NT2/D1 (cell line): ENCODE results near the gene FMN1.
"Not testable (repeated sequence)": the region's sequence is repeated elsewhere in the genome, so short reads cannot be mapped to it uniquely, and the experiment has no call there.

Experiments used
- DNase-seq: peaks from one replicate; pipeline ENCODE4 v3.0.0-alpha.2; 2011; ENCODE audit warnings: low read depth, low spot score
- H3K27me3 ChIP-seq: 2 replicates; pipeline ENCODE4 v1.6.0; 2011; ENCODE audit warnings: mild to moderate bottlenecking; ENCODE audit not compliant: insufficient read length, insufficient read depth
- H3K36me3 ChIP-seq: 2 replicates; pipeline ENCODE4 v1.6.1; 2011; ENCODE audit warnings: mild to moderate bottlenecking, low read length, mixed read lengths; ENCODE audit not compliant: insufficient read depth, insufficient read length
- H3K4me1 ChIP-seq: 2 replicates; pipeline ENCODE4 v1.5.1; 2011; ENCODE audit not compliant: insufficient read depth, insufficient read length
- H3K4me3 ChIP-seq: 2 replicates; pipeline ENCODE4 v1.5.1; 2011; ENCODE audit warnings: low read depth; ENCODE audit not compliant: insufficient read length
- H3K9ac ChIP-seq: 2 replicates; pipeline ENCODE4 v1.6.0; 2011; ENCODE audit warnings: low read depth; ENCODE audit not compliant: insufficient read length
- H3K9me3 ChIP-seq: 2 replicates; pipeline ENCODE4 v1.5.1; 2011; ENCODE audit warnings: mild to moderate bottlenecking, low read length; ENCODE audit not compliant: insufficient read depth
- SUZ12 ChIP-seq: IDR thresholded peaks from 2 replicates; pipeline ENCODE4 v1.6.1; 2011; ENCODE audit not compliant: insufficient read length, insufficient read depth; ENCODE audit errors: extremely low read depth
- YY1 ChIP-seq: IDR thresholded peaks from 2 replicates; pipeline ENCODE4 v1.6.1; 2011; ENCODE audit not compliant: insufficient read length, insufficient read depth
- ZNF274 ChIP-seq: IDR thresholded peaks from 2 replicates; pipeline ENCODE4 v1.6.1; 2011; ENCODE audit warnings: mild to moderate bottlenecking, low read depth, low read length

The FMN1 gene

DNA sequence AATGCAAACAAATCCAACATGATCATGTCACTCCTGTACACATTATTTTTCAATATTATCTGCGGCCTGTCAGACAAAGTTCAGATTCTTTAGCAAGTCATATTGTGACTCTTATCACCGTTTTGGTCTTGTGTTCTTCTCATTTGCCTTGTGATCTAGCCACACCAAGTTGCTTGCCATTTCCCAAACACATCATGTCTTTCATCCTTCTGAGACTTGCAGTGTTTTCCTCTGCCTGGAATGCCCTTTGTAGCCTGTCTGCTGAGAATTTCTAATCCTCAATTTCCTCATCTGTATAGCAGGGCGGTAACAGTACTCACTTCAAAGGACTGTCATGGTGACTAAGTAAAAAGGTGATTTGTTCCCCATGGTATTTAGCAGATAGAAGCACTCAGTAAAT lies 341.7 kb downstream of the FMN1 start:
- Histone ChIP-seq H3K9ac (no peak overlapping the region), H3K9me3 (0 out of 2 replicates have a peak, but pooled peaks cover 6% of the 10 kb centered on the region), H3K4me3 (no peak overlapping the region), H3K4me1 (no peaks in the 10 kb centered on the region), H3K27me3 (no peaks in the 10 kb centered on the region), H3K36me3 (no peaks in the 10 kb centered on the region)
- no peak for DNase-seq
- TF ChIP-seq ZNF274 (no peak), YY1 (no peak), SUZ12 (no peak)

- H3K36me3 ChIP-seq, result no peaks in the 10 kb centered on the region
- no peaks in the 10 kb centered on the region for H3K27me3 ChIP-seq
- no peak overlapping the region for H3K9ac ChIP-seq
- H3K9me3 ChIP-seq, result 0 out of 2 replicates have a peak, but pooled peaks cover 3% of the 10 kb centered on the region
- DNase-seq, result no peak
- no peak overlapping the region for H3K4me3 ChIP-seq
- H3K4me1 ChIP-seq, result no peaks in the 10 kb centered on the region
- no peak for TF ChIP-seq ZNF274
- no peak for TF ChIP-seq SUZ12
- no peak for TF ChIP-seq YY1
These were observed 342.5 kb downstream of the FMN1 start for GRCh38 chr15:32852017-32852416.

DNA sequence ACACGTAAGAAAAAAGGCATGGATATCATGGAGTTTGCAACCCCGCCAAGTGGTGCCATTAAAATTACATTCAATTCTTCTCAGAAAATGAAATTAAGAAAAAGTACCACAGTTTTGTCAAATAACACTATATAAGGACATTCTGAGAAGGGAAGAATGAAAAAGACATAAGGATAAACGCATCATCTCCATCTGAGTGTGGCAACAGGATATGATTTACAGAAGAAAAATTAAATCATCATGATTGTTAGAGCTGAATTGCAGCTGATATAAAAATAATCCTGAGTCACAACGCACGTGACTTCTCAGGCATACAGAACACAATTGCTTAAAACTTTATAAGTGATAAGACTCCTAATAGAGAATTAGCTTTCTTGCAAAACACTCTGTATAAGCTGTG lies 342.9 kb downstream of the FMN1 start:
- TF ChIP-seq SUZ12 (no peak), YY1 (no peak), ZNF274 (no peak)
- no peak overlapping the region for H3K4me3 ChIP-seq
- H3K9ac ChIP-seq, result no peak overlapping the region
- DNase-seq, result no peak
- peaks cover 5% of the 10 kb centered on the region; the same call in 1 of the 2 replicates for H3K9me3 ChIP-seq
- no peaks in the 10 kb centered on the region for H3K36me3 ChIP-seq
- no peaks in the 10 kb centered on the region for H3K4me1 ChIP-seq
- no peaks in the 10 kb centered on the region for H3K27me3 ChIP-seq

DNA sequence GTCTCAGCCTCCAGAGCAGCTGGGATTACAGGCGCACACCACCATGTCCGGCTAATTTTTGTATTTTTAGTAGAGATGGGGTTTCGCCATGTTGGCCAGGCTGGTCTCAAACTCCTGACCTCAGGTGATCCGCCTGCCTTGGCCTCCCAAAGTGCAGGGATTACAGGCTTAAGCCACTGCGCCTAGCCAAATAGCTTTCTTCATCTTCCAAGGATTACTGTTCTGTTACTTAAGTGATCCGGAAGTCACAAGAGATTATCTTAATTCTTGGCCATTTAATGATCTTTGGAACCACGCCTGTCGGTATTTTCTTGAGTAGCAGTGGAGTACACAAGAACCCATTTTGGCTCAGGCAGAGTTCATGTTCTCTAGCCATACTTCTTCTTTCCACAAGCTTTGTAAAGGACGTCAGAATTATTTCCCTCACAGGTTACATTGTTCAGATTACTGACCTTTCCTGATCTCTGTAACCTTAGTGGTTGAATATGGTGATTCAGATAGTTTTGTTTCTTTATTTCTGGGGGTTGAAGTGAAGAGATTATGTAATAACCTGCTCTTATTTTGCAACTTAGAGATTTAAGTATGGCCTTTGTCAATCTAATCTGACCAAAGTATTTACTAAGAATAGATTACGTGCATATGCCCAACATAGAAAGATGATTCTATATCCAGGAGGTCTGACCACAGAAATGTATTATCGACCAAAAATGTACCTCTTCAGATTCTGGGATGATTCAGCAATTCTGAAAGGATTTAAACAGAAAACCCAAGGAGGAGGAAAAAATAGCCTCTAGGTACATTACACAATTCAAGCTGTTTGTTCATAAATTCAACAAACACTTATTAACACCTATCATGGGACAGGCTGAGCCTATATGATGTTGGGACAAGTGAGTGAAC lies 344.5 kb downstream of the FMN1 start:
- TF ChIP-seq YY1 (no peak), ZNF274 (no peak), SUZ12 (no peak)
- Histone ChIP-seq H3K4me3 (no peak overlapping the region), H3K4me1 (no peaks in the 10 kb centered on the region), H3K9ac (no peak overlapping the region), H3K27me3 (no peaks in the 10 kb centered on the region), H3K9me3 (peaks cover 5% of the 10 kb centered on the region; the same call in 1 of the 2 replicates), H3K36me3 (no peaks in the 10 kb centered on the region)
- no peak for DNase-seq

DNA sequence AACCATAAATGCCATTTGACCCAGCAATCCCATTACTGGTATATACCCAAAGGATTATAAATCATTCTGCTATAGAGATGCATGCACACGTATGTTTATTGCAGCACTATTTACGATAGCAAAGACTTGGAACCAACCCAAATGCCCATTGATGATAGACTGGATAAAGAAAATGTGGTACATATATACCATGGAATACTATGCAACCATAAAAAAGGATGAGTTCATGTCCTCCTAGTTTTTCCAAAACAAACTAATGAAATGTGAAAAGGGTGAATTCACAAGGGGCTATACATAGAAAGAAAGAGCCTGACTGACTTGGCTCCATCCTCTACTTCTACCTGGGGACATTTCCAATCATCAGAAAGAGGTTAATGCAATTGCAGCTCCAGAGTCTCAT lies 347.8 kb downstream of the FMN1 start:
- H3K9me3 ChIP-seq, H3K9ac ChIP-seq, H3K27me3 ChIP-seq, H3K36me3 ChIP-seq, H3K4me3 ChIP-seq, H3K4me1 ChIP-seq, DNase-seq: not testable (repeated sequence)

- Histone ChIP-seq H3K27me3 (no peaks in the 10 kb centered on the region), H3K9ac (no peak overlapping the region), H3K4me1 (no peaks in the 10 kb centered on the region), H3K9me3 (peaks cover 5% of the 10 kb centered on the region; the same call in 1 of the 2 replicates), H3K4me3 (no peak overlapping the region), H3K36me3 (no peaks in the 10 kb centered on the region)
- TF ChIP-seq SUZ12, result no peak
- no peak for TF ChIP-seq YY1
- no peak for TF ChIP-seq ZNF274
- no peak for DNase-seq
These were observed 350.3 kb downstream of the FMN1 start for GRCh38 chr15:32844118-32844711.

DNA sequence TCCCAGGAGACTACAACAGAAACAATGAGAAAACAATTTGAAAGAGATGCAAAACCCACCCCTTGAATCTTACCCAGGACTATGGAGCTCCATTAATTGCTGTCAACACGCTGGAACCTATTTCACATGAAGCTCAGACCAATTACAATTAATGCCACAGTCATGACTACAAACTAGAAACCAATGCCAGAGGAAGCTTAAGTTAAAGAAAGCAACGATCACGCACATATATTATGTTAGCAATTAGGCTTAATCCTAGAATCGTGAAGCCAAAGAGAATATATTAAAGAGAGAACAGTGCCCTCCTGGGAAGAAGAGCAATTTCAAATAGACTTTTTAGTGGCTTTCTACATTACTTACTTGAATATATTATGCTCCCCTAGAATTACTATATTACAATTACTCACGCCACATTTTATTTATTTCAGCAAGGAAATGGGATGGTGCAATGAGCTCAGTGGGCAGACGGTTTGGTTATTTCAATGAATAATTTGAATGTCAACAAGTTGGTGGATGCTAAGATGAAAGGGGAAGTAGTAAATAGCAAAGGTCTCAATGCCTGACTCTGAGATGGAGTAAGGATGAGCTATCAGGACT lies 351.2 kb downstream of the FMN1 start:
- Histone ChIP-seq H3K9me3 (peaks cover 5% of the 10 kb centered on the region; the same call in 1 of the 2 replicates), H3K27me3 (no peaks in the 10 kb centered on the region), H3K4me3 (no peak overlapping the region), H3K36me3 (no peaks in the 10 kb centered on the region), H3K9ac (no peak overlapping the region), H3K4me1 (peaks cover 2% of the 10 kb centered on the region)
- TF ChIP-seq SUZ12 (no peak), ZNF274 (no peak), YY1 (no peak)
- DNase-seq, result no peak
